Neural cell (in vitro differentiated cells): ENCODE data around the gene PRG3.

Experiments used
- EP300 ChIP-seq: fragments of 450-650 bp; conservative IDR thresholded peaks from 2 replicates; pipeline ENCODE4 v1.6.1; 2014; ENCODE audit warnings: antibody characterized with exemption, mild to moderate bottlenecking, moderate library complexity; ENCODE audit not compliant: poor library complexity, severe bottlenecking
- EZH2 ChIP-seq: fragments of 200-600, 300-800 bp; shearing (Covaris generic), sonication (generic); IDR thresholded peaks from 2 replicates; pipeline ENCODE4 v1.6.1; 2014; ENCODE audit warnings: antibody characterized with exemption, low read length, borderline replicate concordance, mild to moderate bottlenecking; ENCODE audit not compliant: insufficient read depth, poor library complexity, severe bottlenecking
- MXI1 ChIP-seq: fragments of 450-650 bp; conservative IDR thresholded peaks from 2 replicates; pipeline ENCODE4 v1.6.1; 2014; ENCODE audit warnings: antibody characterized with exemption, mild to moderate bottlenecking; ENCODE audit not compliant: poor library complexity, severe bottlenecking
- POLR2AphosphoS5 ChIP-seq: IDR thresholded peaks from 2 replicates; pipeline ENCODE4 v1.6.1; 2012
- RAD21 ChIP-seq: fragments of 450-650 bp; conservative IDR thresholded peaks from 2 replicates; pipeline ENCODE4 v1.6.1; 2014; ENCODE audit warnings: antibody characterized with exemption, mild to moderate bottlenecking, moderate library complexity
- SMC3 ChIP-seq: fragments of 450-650 bp; conservative IDR thresholded peaks from 2 replicates; pipeline ENCODE4 v1.6.1; 2014; ENCODE audit warnings: antibody characterized with exemption, mild to moderate bottlenecking, moderate library complexity; ENCODE audit not compliant: poor library complexity
- TAF1 ChIP-seq: IDR thresholded peaks from 2 replicates; pipeline ENCODE4 v1.6.1; 2012; ENCODE audit warnings: low read depth
- TF ChIP-seq, protein P1 (sequence below): fragments of 450-650 bp; IDR thresholded peaks from 2 replicates; pipeline ENCODE4 v1.5.1; 2014; ENCODE audit warnings: antibody characterized with exemption, mild to moderate bottlenecking, moderate library complexity; ENCODE audit not compliant: poor library complexity, severe bottlenecking

DNA sequence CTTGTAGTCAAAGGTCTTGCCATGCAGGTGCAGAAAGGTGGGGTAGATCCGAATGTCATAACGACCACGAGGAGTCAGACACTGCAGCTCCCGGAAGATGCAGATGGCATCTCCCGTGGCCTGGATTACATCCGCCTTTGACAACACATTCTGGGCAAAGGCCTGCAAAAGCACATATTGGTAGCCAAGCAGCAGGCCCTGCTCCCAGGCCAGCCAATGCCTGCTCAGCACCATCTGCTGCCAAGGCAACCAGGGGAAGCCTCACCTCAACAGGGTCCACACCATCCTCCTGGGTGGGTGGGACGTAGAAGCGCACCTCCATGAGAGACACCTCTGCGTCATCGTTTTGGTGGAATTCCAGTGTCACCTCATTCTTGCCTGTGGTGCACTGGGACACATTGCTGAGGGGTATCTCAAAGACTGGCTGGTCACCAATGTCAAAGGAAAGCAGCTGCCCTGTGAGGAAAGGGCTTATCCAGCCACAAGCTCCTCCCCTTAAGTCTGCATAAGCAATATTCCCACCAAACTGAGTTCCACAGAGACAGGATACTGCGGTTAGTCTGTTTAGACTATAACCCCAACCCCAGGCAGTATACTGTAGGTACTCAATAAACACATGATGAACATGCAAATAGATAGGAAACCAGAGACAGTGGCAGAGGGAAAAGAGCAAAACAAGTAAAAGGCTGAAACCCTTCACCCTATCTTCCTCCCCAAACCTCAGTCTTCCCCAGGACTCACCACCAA, 48.1 kb downstream of the PRG3 start:
- TF ChIP-seq TAF1 = no peak
- TF ChIP-seq, protein P1, sequence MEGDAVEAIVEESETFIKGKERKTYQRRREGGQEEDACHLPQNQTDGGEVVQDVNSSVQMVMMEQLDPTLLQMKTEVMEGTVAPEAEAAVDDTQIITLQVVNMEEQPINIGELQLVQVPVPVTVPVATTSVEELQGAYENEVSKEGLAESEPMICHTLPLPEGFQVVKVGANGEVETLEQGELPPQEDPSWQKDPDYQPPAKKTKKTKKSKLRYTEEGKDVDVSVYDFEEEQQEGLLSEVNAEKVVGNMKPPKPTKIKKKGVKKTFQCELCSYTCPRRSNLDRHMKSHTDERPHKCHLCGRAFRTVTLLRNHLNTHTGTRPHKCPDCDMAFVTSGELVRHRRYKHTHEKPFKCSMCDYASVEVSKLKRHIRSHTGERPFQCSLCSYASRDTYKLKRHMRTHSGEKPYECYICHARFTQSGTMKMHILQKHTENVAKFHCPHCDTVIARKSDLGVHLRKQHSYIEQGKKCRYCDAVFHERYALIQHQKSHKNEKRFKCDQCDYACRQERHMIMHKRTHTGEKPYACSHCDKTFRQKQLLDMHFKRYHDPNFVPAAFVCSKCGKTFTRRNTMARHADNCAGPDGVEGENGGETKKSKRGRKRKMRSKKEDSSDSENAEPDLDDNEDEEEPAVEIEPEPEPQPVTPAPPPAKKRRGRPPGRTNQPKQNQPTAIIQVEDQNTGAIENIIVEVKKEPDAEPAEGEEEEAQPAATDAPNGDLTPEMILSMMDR = no peak
- no peak for TF ChIP-seq SMC3
- no peak for TF ChIP-seq MXI1
- TF ChIP-seq EZH2 = no peak
- no peak for TF ChIP-seq RAD21
- TF ChIP-seq EP300 = no peak
- no peak for TF ChIP-seq POLR2AphosphoS5
